GM12864 (cell line): ENCODE measurements around the gene FFAR3.

ENCODE experiments used
- DNase-seq: peaks from one replicate; pipeline ENCODE4 v3.0.0-alpha.2; 2011; ENCODE audit warnings: low read depth
- H3K4me3 ChIP-seq: 2 replicates; pipeline ENCODE4 v1.5.1; 2011; ENCODE audit warnings: mild to moderate bottlenecking, low read depth, low read length, control low read depth
- CTCF ChIP-seq: IDR thresholded peaks from 2 replicates; pipeline ENCODE4 v1.5.1; 2011; ENCODE audit warnings: low read depth, mild to moderate bottlenecking, moderate library complexity, low read length, control low read depth, inconsistent platforms; ENCODE audit errors: missing control alignments

FFAR3 gene

DNA sequence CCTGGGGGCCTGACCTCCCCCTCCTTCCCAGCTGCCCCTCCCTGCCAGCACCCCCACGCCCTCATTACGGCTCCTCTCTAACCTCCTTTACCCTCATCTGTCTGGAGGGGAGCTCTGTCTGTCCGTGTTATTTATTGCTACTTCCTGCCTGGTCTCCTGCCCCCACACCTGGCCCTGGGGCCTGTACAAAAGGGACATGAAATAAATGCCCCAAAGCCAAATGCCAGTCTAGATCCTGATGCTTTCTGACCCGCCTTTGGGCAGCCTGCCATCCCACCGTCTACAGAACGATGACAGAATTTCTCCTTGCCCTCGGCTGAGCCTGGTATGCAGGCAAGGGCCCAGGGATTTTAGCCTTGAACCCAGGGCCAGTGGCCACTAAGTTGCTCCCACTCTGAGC lies 44.7 kb upstream of the FFAR3 start:
- no peak for DNase-seq
- H3K4me3 ChIP-seq: no peak overlapping the region
- TF ChIP-seq CTCF: no peak

GRCh38 chr19:35314031-35314430 lies 44.2 kb upstream of the FFAR3 start:
- DNase-seq: no peak
- no peak for TF ChIP-seq CTCF
- H3K4me3 ChIP-seq: no peak overlapping the region

DNA sequence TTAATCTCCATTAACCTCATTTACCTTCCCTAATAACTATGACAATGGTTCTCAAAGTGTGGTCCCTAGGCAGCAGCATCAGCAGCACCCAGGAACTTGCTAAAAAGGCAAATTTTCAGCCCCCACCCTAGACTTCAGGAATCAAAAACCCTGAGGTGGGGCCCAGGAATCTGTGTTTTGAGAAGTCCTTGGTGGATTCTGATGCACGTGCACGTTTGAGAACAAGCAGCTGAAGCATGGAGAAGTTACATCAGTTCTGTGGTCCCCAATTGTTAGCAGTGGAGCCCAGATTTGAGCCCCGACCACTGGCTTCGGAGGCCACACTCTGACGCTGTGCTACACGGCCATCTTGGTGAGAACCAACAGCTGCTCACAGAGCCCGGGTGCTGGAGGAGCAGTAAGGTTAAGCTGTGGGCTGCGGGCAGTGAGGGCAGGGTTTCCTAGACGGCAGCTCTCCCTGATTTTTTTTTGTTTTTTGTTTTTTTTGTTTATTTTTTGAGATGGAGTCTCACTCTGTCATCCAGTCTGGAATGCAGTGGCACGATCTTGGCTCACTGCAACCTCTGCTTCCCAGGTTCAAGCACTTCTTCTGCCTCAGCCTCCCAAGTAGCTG lies 43.3 kb upstream of the FFAR3 start:
- TF ChIP-seq CTCF: no peak
- H3K4me3 ChIP-seq: no peak overlapping the region
- DNase-seq: no peak

- TF ChIP-seq CTCF: no peak
- no peak for DNase-seq
- no peak overlapping the region for H3K4me3 ChIP-seq
Observed at GRCh38 chr19:35315883-35316282, 42.4 kb upstream of the FFAR3 start.

GRCh38 chr19:35316560-35316959 lies 41.7 kb upstream of the FFAR3 start:
- H3K4me3 ChIP-seq: no peak overlapping the region
- TF ChIP-seq CTCF: no peak
- DNase-seq: no peak

DNA sequence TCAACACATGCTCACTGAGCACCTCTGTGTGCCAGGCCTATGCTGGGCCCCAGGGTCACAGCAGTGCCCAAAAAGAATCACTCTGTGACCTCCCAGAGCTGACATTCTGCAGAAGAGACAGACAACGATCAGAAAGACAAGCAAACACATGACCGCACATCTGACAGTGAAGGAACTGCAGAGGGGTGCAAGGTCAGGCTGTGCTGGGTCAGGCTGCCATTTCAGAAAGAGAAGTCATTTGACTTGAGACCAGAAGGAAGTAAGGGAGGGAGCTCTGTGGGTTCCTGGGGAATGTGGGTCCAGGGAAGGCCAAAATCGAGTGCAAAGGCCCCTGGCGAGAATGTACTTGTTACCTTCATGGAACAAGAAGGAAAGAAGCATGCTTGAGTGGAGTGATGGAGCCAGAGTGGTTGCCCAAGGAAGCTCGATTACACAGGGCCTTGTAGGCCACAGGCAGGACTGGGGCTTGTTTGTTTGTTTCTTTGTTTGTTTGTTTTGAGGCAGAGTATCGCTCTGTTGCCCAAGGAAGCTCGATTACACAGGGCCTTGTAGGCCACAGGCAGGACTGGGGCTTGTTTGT lies 40.7 kb upstream of the FFAR3 start:
- no peak for DNase-seq

More for the DNA sequence above, 40.7 kb upstream of the FFAR3 start:
- H3K4me3 ChIP-seq: no peak overlapping the region
- no peak for TF ChIP-seq CTCF
